A673 (cell line): ENCODE measurements around the gene TEX19. TPM values are rescaled to one million over a fixed set of nuclear protein-coding genes. Genes with fewer than 3 reads are reported as not detected.

Experiments
- BruUV-seq: library from RNA; stranded (reverse); fragments of 400-500 nt; replicated peaks from 2 replicates; lab custom pipeline; 2021; lab: Mats Ljungman, UMichigan
- CTCF ChIA-PET: fragments of 300-600 bp; sonication (Branson Sonifier 250); formaldehyde crosslinking; loops from one replicate; lab custom pipeline; 2022; ENCODE audit warnings: antibody characterized with exemption; lab: Charles Lee
- POLR2A ChIA-PET: fragments of 300-600 bp; sonication (Branson Sonifier 250); formaldehyde crosslinking; loops from one replicate; lab custom pipeline; 2022; ENCODE audit warnings: antibody characterized with exemption; ENCODE audit not compliant: low non-redundant PET; lab: Charles Lee
- DNase-seq: peaks from one replicate; pipeline ENCODE4 v3.0.0-alpha.2; 2015; ENCODE audit warnings: low spot score
- H3K27ac ChIP-seq: fragments of 200-600 bp; sonication (generic); 2 replicates; pipeline ENCODE4 v1.5.1; 2016; ENCODE audit warnings: mixed run types, low read depth, mild to moderate bottlenecking, mixed read lengths, antibody characterized with exemption, low read length; ENCODE audit not compliant: poor library complexity, severe bottlenecking
- H3K27me3 ChIP-seq: fragments of 200-600 bp; sonication (generic); replicated peaks from 2 replicates; pipeline ENCODE4 v1.6.1; 2017; ENCODE audit warnings: mixed run types, low read depth, mild to moderate bottlenecking, mixed read lengths, antibody characterized with exemption, low read length; ENCODE audit not compliant: insufficient read depth, poor library complexity
- H3K36me3 ChIP-seq: fragments of 200-600 bp; sonication (generic); 2 replicates; pipeline ENCODE4 v1.6.1; 2016; ENCODE audit warnings: mixed run types, mild to moderate bottlenecking, mixed read lengths, antibody characterized with exemption, low read length; ENCODE audit not compliant: insufficient read depth, poor library complexity, severe bottlenecking
- H3K4me1 ChIP-seq: fragments of 200-600 bp; sonication (generic); 2 replicates; pipeline ENCODE4 v1.6.1; 2017; ENCODE audit warnings: mixed run types, mild to moderate bottlenecking, mixed read lengths, antibody characterized with exemption, low read length; ENCODE audit not compliant: insufficient read depth, poor library complexity, severe bottlenecking
- H3K4me3 ChIP-seq: fragments of 200-600 bp; sonication (generic); 2 replicates; pipeline ENCODE4 v1.5.1; 2016; ENCODE audit warnings: low read depth, mixed run types, mild to moderate bottlenecking, mixed read lengths, low read length; ENCODE audit not compliant: poor library complexity, severe bottlenecking
- H3K9me3 ChIP-seq: fragments of 200-600 bp; sonication (generic); 2 replicates; pipeline ENCODE4 v1.6.1; 2016; ENCODE audit warnings: mixed run types, low read depth, mild to moderate bottlenecking, mixed read lengths, antibody characterized with exemption, low read length; ENCODE audit not compliant: poor library complexity, severe bottlenecking
- CTCF ChIP-seq: fragments of 300-800, 200-600 bp; sonication (generic); conservative IDR thresholded peaks from 2 replicates; pipeline ENCODE4 v1.5.1; 2017; ENCODE audit warnings: low read depth, mild to moderate bottlenecking, antibody characterized with exemption, low read length, moderate library complexity, mixed read lengths
- EZH2 ChIP-seq: fragments of 200-600 bp; sonication (generic); IDR thresholded peaks from 2 replicates; pipeline ENCODE4 v1.6.1; 2017; ENCODE audit warnings: borderline replicate concordance, low read depth, mild to moderate bottlenecking, mixed read lengths, antibody characterized with exemption, low read length; ENCODE audit not compliant: poor library complexity, severe bottlenecking
- intact Hi-C: fragments of 100-400 bp; cut with micrococcal nuclease; formaldehyde crosslinking; loops from one replicate; pipeline ENCODE4 v1.10.0; 2022; ENCODE audit not compliant: unreplicated experiment
- total RNA-seq: library from RNA; stranded (reverse); gene quantifications from 2 replicates; pipeline ENCODE4 v1.2.3, GENCODE V29; 2021

The TEX19 gene
- total RNA-seq, 1 experiment from 2014 or later = 0.39 TPM

DNA sequence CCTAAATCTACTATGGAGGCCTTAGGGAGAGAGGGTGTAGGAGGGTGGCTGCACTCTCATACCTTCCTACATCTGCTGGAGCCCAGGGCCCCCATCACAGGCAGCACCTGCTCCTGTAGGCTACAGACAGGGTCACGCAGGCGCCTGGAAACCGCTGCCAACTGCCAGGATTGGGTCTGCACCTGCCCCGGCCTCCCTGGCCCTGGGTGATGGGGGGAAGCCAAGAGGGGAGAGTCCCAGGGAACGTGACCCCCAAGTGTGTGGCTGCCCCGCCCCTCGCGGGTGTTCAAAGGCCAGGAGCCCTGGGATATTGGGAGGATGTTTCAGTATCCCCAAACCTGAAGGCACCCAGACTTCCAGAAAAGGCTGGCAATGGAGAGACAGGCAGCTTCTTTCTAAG lies 5.6 kb upstream of the TEX19 start:
- H3K27me3 ChIP-seq = no peaks in the 10 kb centered on the region
- DNase-seq = no peak
- no TSS peak for BruUV-seq
- no peak for TF ChIP-seq CTCF
- TF ChIP-seq EZH2 = no peak
- no peaks in the 10 kb centered on the region for H3K36me3 ChIP-seq
- no peak overlapping the region for H3K4me3 ChIP-seq
- POLR2A ChIA-PET = no interaction called here
- intact Hi-C loops = loop anchor here (5.0 kb wide), 1 partner anchor 414 kb away; no protein-coding TSS in a partner anchor
- H3K27ac ChIP-seq = no peak overlapping the region
- CTCF ChIA-PET = no interaction called here
- H3K4me1 ChIP-seq = peaks cover 14% of the 10 kb centered on the region
- H3K9me3 ChIP-seq = no peaks in the 10 kb centered on the region

GRCh38 chr17:82354804-82355308 lies 4.2 kb upstream of the TEX19 start:
- ChIA-PET POLR2A (no interaction called here), CTCF (interaction anchor here (0.6 kb wide), 1 partner anchor 45 kb away, joined by 7 read pairs; no protein-coding TSS in a partner anchor)
- Histone ChIP-seq H3K36me3 (no peaks in the 10 kb centered on the region), H3K4me3 (no peak overlapping the region), H3K9me3 (no peaks in the 10 kb centered on the region), H3K27ac (no peak overlapping the region), H3K27me3 (no peaks in the 10 kb centered on the region), H3K4me1 (no peaks in the 10 kb centered on the region)
- no peak for DNase-seq
- BruUV-seq = no TSS peak
- intact Hi-C loops = loop anchor here (5.0 kb wide), 1 partner anchor 412 kb away; no protein-coding TSS in a partner anchor
- no peak for TF ChIP-seq EZH2
- no peak for TF ChIP-seq CTCF

DNA sequence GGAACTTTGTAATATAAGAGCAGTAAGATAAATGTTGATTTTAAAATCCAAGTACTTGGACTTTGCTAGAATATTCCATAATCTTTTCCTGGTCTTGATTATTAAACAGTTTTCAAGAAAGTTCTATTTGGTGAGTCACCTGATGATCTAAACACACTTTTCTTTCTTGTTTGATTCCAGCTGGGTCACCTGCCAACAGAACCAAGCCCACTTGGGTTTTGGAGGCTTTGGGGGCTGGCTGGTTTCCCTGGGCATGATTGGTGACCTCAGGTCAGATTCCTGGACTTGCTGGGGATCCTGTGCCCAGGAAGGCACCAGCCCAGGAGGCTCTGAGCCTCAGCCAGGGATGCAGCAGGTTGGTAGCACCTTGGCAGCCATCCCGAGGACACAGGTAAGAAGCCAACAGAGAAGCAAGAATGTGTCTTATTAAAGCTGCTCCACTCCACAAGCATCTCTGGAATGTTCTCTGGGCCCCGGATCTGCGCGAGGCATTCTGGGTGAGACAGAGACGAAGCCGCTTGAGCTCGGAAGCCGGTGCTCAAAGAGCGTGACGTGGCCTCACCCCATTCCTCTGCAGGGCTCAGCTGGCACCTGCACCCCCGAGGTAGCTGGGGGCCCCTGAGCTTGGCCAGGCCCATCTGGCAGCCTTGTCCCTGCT lies 3.1 kb upstream of the TEX19 start:
- TF ChIP-seq EZH2 = no peak
- no peaks in the 10 kb centered on the region for H3K4me1 ChIP-seq
- POLR2A ChIA-PET = interaction anchor here (0.5 kb wide), 1 partner anchor 402 kb away, joined by 4 read pairs; no protein-coding TSS in a partner anchor
- intact Hi-C loops = no loop called here
- H3K9me3 ChIP-seq = no peaks in the 10 kb centered on the region
- H3K27me3 ChIP-seq = no peaks in the 10 kb centered on the region
- no peaks in the 10 kb centered on the region for H3K36me3 ChIP-seq
- no peak overlapping the region for H3K4me3 ChIP-seq
- no peak overlapping the region for H3K27ac ChIP-seq
- no peak for DNase-seq
- BruUV-seq = no TSS peak
- CTCF ChIA-PET = no interaction called here
